GM12864 (cell line): ENCODE measurements around the gene FAM8A1.

Experiments used
- DNase-seq: peaks from one replicate; pipeline ENCODE4 v3.0.0-alpha.2; 2011; ENCODE audit warnings: low read depth
- H3K4me3 ChIP-seq: 2 replicates; pipeline ENCODE4 v1.5.1; 2011; ENCODE audit warnings: mild to moderate bottlenecking, low read depth, low read length, control low read depth
- CTCF ChIP-seq: IDR thresholded peaks from 2 replicates; pipeline ENCODE4 v1.5.1; 2011; ENCODE audit warnings: low read depth, mild to moderate bottlenecking, moderate library complexity, low read length, control low read depth, inconsistent platforms; ENCODE audit errors: missing control alignments

Gene FAM8A1

GRCh38 chr6:17588011-17588410 lies 12.1 kb upstream of the FAM8A1 start:
- DNase-seq, result no peak
- H3K4me3 ChIP-seq, result no peak overlapping the region
- no peak for TF ChIP-seq CTCF

GRCh38 chr6:17589406-17590096 lies 10.6 kb upstream of the FAM8A1 start:
- no peak overlapping the region for H3K4me3 ChIP-seq
- DNase-seq, result no peak
- TF ChIP-seq CTCF, result no peak

- no peak for DNase-seq
- H3K4me3 ChIP-seq, result no peak overlapping the region
- TF ChIP-seq CTCF, result no peak
Measured at GRCh38 chr6:17591287-17591686, 8.8 kb upstream of the FAM8A1 start.

GRCh38 chr6:17593246-17593645 lies 6.9 kb upstream of the FAM8A1 start:
- H3K4me3 ChIP-seq, result no peak overlapping the region
- DNase-seq, result no peak
- no peak for TF ChIP-seq CTCF

- DNase-seq, result no peak
- no peak for TF ChIP-seq CTCF
- H3K4me3 ChIP-seq, result no peak overlapping the region
Measured at GRCh38 chr6:17596085-17596484, 4.0 kb upstream of the FAM8A1 start.

GRCh38 chr6:17600527-17601385 lies 654 bp downstream of the FAM8A1 start:
- peak overlapping the region; percentile 80 for H3K4me3 ChIP-seq
- no peak for DNase-seq
- no peak for TF ChIP-seq CTCF

- H3K4me3 ChIP-seq, result peak overlapping the region; percentile 80
- DNase-seq, result no peak
- no peak for TF ChIP-seq CTCF
Measured at GRCh38 chr6:17601386-17601703, 1.2 kb downstream of the FAM8A1 start.
